Measurements from ENCODE around the gene NEK11. TPM values are rescaled to one million over a fixed set of nuclear protein-coding genes. Genes with fewer than 3 reads are reported as not detected.
"Not testable (repeated sequence)": the region's sequence is repeated elsewhere in the genome, so short reads cannot be mapped to it uniquely, and the experiment has no call there.

The NEK11 gene
- total RNA-seq, 6 experiments from 2014 or later = 2.5 to 4.0 (median 3.1) TPM

DNA sequence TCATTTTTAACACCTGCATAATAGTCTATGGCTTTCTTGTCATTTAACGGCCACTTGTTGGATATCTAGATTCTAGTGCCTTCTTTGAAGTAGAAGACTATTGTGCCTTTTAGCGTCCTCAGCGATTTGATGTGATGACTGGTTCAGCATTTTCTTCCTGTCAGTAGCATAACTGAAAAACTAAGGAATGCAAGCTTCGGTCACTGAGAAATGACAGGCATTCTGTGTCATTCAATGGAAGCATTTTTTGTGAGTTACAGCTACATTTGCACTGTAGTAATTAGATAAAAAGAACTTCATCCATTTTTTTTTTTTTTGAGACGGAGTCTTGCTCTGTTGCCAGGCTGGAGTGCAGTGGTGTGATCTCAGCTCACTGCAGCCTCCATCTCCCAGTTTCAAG, 10.3 kb downstream of the NEK11 start:
- Mint-ChIP-seq H3K4me1 (ENCODE audit: low read depth) (peaks cover 30% of the 10 kb centered on the region), H3K9me3 (no peaks in the 10 kb centered on the region), H3K27me3 (ENCODE audit: insufficient read depth) (no peaks in the 10 kb centered on the region), H3K27ac (peak overlapping the region; percentile 53; the same call in 1 of the 2 replicates), H3K36me3 (ENCODE audit: low read depth) (no peaks in the 10 kb centered on the region), H3K4me3 (no peak overlapping the region)
- DNase-seq = peak; percentile 47
- TF ChIP-seq, protein P1, sequence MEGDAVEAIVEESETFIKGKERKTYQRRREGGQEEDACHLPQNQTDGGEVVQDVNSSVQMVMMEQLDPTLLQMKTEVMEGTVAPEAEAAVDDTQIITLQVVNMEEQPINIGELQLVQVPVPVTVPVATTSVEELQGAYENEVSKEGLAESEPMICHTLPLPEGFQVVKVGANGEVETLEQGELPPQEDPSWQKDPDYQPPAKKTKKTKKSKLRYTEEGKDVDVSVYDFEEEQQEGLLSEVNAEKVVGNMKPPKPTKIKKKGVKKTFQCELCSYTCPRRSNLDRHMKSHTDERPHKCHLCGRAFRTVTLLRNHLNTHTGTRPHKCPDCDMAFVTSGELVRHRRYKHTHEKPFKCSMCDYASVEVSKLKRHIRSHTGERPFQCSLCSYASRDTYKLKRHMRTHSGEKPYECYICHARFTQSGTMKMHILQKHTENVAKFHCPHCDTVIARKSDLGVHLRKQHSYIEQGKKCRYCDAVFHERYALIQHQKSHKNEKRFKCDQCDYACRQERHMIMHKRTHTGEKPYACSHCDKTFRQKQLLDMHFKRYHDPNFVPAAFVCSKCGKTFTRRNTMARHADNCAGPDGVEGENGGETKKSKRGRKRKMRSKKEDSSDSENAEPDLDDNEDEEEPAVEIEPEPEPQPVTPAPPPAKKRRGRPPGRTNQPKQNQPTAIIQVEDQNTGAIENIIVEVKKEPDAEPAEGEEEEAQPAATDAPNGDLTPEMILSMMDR (IDR thresholded peaks at IDR 0.05) = no peak

DNA sequence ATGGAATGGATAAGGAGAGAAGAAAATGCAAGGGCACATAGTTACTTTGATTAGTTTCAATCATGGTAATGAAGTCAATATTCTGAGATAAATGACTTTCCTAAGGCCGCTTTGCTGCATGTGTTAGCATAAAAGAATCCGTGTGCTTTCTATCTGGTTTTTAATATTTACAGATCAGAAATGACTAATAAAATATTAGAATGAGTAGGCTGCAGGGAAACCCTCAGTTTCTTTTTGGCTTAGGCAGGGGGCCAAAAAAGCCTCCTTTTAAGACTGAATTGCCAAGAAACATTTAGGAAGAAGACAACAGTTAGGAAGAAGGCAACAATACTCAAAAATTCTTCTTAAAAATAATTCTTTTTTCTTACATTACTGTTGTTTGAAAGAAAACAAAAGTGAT, 11.6 kb downstream of the NEK11 start:
- Mint-ChIP-seq H3K36me3 (ENCODE audit: low read depth) (no peaks in the 10 kb centered on the region), H3K27me3 (ENCODE audit: insufficient read depth) (no peaks in the 10 kb centered on the region), H3K27ac (no peak overlapping the region), H3K9me3 (no peaks in the 10 kb centered on the region; the same call in 1 of the 2 replicates), H3K4me3 (no peak overlapping the region), H3K4me1 (ENCODE audit: low read depth) (peaks cover 30% of the 10 kb centered on the region)
- TF ChIP-seq, protein P1 (IDR thresholded peaks at IDR 0.05) = no peak
- no peak for DNase-seq

DNA sequence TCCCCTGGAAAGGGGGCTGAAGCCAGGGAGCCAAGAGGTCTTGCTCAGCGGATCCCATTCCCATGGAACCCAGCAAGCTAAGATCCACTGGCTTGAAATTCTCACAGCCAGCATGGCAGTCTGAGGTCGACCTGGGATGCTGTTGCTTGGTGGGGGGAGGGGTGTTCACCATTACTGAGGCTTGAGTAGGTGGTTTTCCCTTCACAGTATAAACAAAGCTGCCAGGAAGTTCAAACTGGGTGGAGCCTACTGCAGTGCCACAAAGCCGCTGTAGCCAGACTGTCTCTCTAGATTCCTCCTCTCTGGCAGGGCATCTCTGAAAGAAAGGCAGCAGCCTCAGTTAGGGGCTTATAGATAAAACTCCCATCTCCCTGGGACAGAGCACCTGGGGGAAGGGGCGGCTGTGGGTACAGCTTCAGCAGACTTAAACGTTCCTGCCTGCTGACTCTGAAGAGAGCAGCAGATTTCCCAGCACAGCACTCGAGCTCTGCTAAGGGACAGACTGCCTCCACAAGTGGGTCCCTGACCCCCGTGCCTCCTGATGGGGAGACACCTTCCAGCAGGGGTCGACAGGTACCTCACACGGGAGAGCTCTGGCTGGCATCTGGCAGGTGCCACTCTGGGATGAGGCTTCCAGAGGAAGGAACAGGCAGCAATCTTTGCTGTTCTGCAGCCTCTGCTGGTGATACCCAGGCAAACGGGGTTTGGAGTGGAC, 15.8 kb downstream of the NEK11 start:
- not testable (repeated sequence) for H3K4me1 Mint-ChIP-seq (ENCODE audit: low read depth); H3K4me3 Mint-ChIP-seq; H3K27me3 Mint-ChIP-seq (ENCODE audit: insufficient read depth); H3K9me3 Mint-ChIP-seq; H3K36me3 Mint-ChIP-seq (ENCODE audit: low read depth); H3K27ac Mint-ChIP-seq; DNase-seq

DNA sequence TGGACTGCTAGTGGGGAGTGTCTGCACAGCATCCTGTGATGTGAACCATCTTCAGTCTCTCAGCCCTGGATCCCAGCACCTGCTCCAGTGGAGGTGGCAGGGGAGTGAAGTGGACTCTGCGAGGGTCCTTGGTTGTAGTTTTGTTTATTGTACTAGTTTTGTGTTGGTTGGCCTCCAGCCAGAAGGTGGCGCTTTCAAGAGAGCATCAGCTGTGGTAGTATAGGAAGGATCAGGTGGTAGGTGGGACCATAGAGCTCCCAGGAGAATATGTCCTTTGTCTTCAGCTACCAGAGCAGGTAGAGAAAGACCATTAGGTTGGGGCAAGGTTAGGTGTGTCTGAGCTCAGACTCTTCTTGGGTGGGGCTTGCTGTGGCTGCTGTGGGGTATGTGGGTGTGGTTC, 20.9 kb downstream of the NEK11 start:
- Mint-ChIP-seq H3K4me3 (no peak overlapping the region), H3K27me3 (ENCODE audit: insufficient read depth) (no peaks in the 10 kb centered on the region; the same call in 1 of the 2 replicates), H3K9me3 (no peaks in the 10 kb centered on the region; the same call in 1 of the 2 replicates), H3K36me3 (ENCODE audit: low read depth) (no peaks in the 10 kb centered on the region), H3K27ac (no peak overlapping the region), H3K4me1 (ENCODE audit: low read depth) (no peaks in the 10 kb centered on the region)
- TF ChIP-seq, protein P1 (IDR thresholded peaks at IDR 0.05) = no peak
- DNase-seq = no peak

DNA sequence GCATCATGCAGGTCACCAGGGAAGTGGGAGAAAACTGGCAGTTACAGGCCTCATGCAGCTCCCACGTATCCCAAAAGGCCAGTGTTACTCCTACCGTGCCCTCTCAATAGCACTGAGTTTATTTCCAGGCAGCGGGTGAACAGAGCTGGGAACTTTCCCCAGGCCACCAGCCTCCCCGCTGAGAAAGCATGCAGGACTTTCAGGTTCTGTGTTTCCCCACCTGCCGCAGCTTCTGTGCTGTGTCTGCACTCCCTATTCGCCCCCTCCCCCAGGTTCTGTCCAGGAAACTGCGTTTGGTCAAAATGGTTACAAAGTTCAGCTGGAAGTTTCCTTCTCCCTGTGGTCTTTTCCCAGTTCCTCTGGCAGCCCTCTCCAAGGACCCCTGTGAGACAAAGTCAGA, 21.4 kb downstream of the NEK11 start:
- Mint-ChIP-seq H3K4me3 (no peak overlapping the region), H3K4me1 (ENCODE audit: low read depth) (no peaks in the 10 kb centered on the region), H3K9me3 (no peaks in the 10 kb centered on the region; the same call in 1 of the 2 replicates), H3K27me3 (ENCODE audit: insufficient read depth) (no peaks in the 10 kb centered on the region; the same call in 1 of the 2 replicates), H3K36me3 (ENCODE audit: low read depth) (no peaks in the 10 kb centered on the region), H3K27ac (no peak overlapping the region)
- no peak for DNase-seq
- TF ChIP-seq, protein P1 (IDR thresholded peaks at IDR 0.05) = no peak

DNA sequence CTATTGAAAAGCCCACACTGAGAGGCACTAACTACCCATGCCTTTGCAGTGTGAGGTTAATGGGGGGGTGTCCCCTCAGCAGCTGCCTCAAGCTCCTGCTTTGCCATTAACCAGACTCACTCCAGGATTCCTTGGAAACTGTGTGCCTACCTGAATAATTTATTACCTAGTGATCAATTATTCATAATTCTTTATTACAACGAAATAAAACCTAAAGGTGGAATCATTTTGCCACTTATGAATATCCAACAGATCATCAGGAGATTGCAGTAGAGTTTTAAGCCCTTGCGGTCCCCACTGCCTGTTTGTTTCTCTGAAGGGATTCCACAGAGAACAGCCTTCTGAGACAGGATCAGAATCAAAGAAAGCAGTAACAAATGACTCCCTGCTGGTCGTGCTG, 23.3 kb downstream of the NEK11 start:
- Mint-ChIP-seq H3K4me3 (no peak overlapping the region), H3K27me3 (ENCODE audit: insufficient read depth) (no peaks in the 10 kb centered on the region), H3K4me1 (ENCODE audit: low read depth) (no peaks in the 10 kb centered on the region), H3K9me3 (no peaks in the 10 kb centered on the region), H3K36me3 (ENCODE audit: low read depth) (no peaks in the 10 kb centered on the region), H3K27ac (no peak overlapping the region)
- TF ChIP-seq, protein P1 (IDR thresholded peaks at IDR 0.05) = no peak
- DNase-seq = no peak

Data from HFFc6 (cell line).